ENCODE results near the gene CDC73.

The CDC73 gene

GRCh38 chr1:193299038-193299437 lies 177.2 kb downstream of the CDC73 start:
- Histone ChIP-seq H3K27me3 (ENCODE audit: low read length) (no peaks in the 10 kb centered on the region), H3K36me3 (ENCODE audit: low read length) (no peaks in the 10 kb centered on the region), H3K79me2 (ENCODE audit: insufficient read depth, low read length) (no peaks in the 10 kb centered on the region), H4K20me1 (ENCODE audit: low read depth, low read length) (no peaks in the 10 kb centered on the region), H3K9me3 (ENCODE audit: insufficient read depth, low read length) (no peaks in the 10 kb centered on the region), H3F3A (ENCODE audit: insufficient read depth) (no peaks in the 10 kb centered on the region), H2AFZ (ENCODE audit: low read depth, low read length, severe bottlenecking) (no peak overlapping the region), H3K4me2 (ENCODE audit: low read depth, low read length, poor library complexity, severe bottlenecking) (no peak overlapping the region), H3K27ac (ENCODE audit: low read depth, low read length) (no peak overlapping the region), H3K4me3 (ENCODE audit: insufficient read depth, low read length, poor library complexity, severe bottlenecking) (no peak overlapping the region), H3K9ac (ENCODE audit: low read length) (no peak overlapping the region), H3K9me2 (replicated peaks; ENCODE audit: insufficient read depth, low read length) (no peaks in the 10 kb centered on the region)
- no peak for TF ChIP-seq CTCF (IDR thresholded peaks at IDR 0.05; ENCODE audit: insufficient read depth, low read length, poor library complexity, severe bottlenecking)
- no peak for TF ChIP-seq EZH2phosphoT487 (conservative IDR thresholded peaks at IDR 0.05; ENCODE audit: low read length)

GRCh38 chr1:193301746-193302145 lies 179.9 kb downstream of the CDC73 start:
- H3K27ac ChIP-seq (ENCODE audit: low read depth, low read length): no peak overlapping the region
- H3K36me3 ChIP-seq (ENCODE audit: low read length): no peaks in the 10 kb centered on the region

GRCh38 chr1:193303849-193304248 lies 182.0 kb downstream of the CDC73 start:
- H3F3A ChIP-seq (ENCODE audit: insufficient read depth): no peaks in the 10 kb centered on the region
- H3K4me3 ChIP-seq (ENCODE audit: insufficient read depth, low read length, poor library complexity, severe bottlenecking): no peak overlapping the region
- H2AFZ ChIP-seq (ENCODE audit: low read depth, low read length, severe bottlenecking): no peak overlapping the region
- no peaks in the 10 kb centered on the region for H3K79me2 ChIP-seq (ENCODE audit: insufficient read depth, low read length)
- no peaks in the 10 kb centered on the region for H3K9me2 ChIP-seq (replicated peaks; ENCODE audit: insufficient read depth, low read length)
- H3K27me3 ChIP-seq (ENCODE audit: low read length): no peaks in the 10 kb centered on the region
- H3K9me3 ChIP-seq (ENCODE audit: insufficient read depth, low read length): no peaks in the 10 kb centered on the region
- H3K27ac ChIP-seq (ENCODE audit: low read depth, low read length): no peak overlapping the region
- no peak overlapping the region for H3K4me2 ChIP-seq (ENCODE audit: low read depth, low read length, poor library complexity, severe bottlenecking)
- no peaks in the 10 kb centered on the region for H4K20me1 ChIP-seq (ENCODE audit: low read depth, low read length)
- TF ChIP-seq CTCF (IDR thresholded peaks at IDR 0.05; ENCODE audit: insufficient read depth, low read length, poor library complexity, severe bottlenecking) (no peak), EZH2phosphoT487 (conservative IDR thresholded peaks at IDR 0.05; ENCODE audit: low read length) (no peak)
- H3K36me3 ChIP-seq (ENCODE audit: low read length): no peaks in the 10 kb centered on the region
- H3K9ac ChIP-seq (ENCODE audit: low read length): no peak overlapping the region

More at GRCh38 chr1:193301746-193302145, 179.9 kb downstream of the CDC73 start:
- H3K27me3 ChIP-seq (ENCODE audit: low read length): no peaks in the 10 kb centered on the region
- H3K9ac ChIP-seq (ENCODE audit: low read length): no peak overlapping the region
- H3K4me2 ChIP-seq (ENCODE audit: low read depth, low read length, poor library complexity, severe bottlenecking): no peak overlapping the region
- H3F3A ChIP-seq (ENCODE audit: insufficient read depth): no peaks in the 10 kb centered on the region
- no peaks in the 10 kb centered on the region for H3K9me3 ChIP-seq (ENCODE audit: insufficient read depth, low read length)
- H3K9me2 ChIP-seq (replicated peaks; ENCODE audit: insufficient read depth, low read length): no peaks in the 10 kb centered on the region
- H3K79me2 ChIP-seq (ENCODE audit: insufficient read depth, low read length): no peaks in the 10 kb centered on the region
- H3K4me3 ChIP-seq (ENCODE audit: insufficient read depth, low read length, poor library complexity, severe bottlenecking): no peak overlapping the region
- H2AFZ ChIP-seq (ENCODE audit: low read depth, low read length, severe bottlenecking): no peak overlapping the region
- TF ChIP-seq EZH2phosphoT487 (conservative IDR thresholded peaks at IDR 0.05; ENCODE audit: low read length) (no peak), CTCF (IDR thresholded peaks at IDR 0.05; ENCODE audit: insufficient read depth, low read length, poor library complexity, severe bottlenecking) (no peak)
- no peaks in the 10 kb centered on the region for H4K20me1 ChIP-seq (ENCODE audit: low read depth, low read length)

Measured in SU-DHL-6 (cell line).